SHP77 (cell line): ENCODE measurements around the gene PSG5.
"Not testable (repeated sequence)": the region's sequence is repeated elsewhere in the genome, so short reads cannot be mapped to it uniquely, and the experiment has no call there.

Experiments
- DNase-seq, 2 experiments: peaks; one replicate each; lab custom pipeline; 2025; lab: John Stamatoyannopoulos, UW

PSG5 gene

GRCh38 chr19:43186311-43186935 is at the start of gene PSG5:
PSG5 (minus strand) TSS chr19:43186536; CDS start chr19:43186405, 131 bp downstream.
- not testable (repeated sequence) for DNase-seq

GRCh38 chr19:43235686-43236085 is 49.4 kb upstream of the PSG5 start:
- DNase-seq = not testable (repeated sequence)

- DNase-seq = no peak
Observed at GRCh38 chr19:43229315-43229714, 43.0 kb upstream of the PSG5 start.

DNA sequence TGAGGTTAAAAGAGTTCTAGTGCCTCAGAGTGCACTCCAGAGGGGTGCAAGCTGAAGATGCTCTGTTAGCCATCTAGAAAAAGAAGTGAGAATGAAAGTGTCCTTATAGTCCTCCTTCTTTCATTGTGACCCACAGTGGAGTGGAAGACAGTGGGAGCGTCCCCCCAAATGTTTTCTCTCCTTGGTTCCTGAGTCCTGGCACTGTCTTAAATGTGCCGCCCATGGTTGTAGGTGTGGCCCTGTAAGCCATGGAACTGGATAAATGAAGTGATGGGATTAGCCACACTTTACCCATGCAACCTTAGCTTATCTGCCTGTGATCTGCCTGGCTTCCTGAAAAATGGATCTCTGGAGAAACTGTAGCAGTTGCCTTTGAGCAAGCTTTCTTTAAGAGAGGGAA is 42.4 kb upstream of the PSG5 start:
- DNase-seq = not testable (repeated sequence)

- DNase-seq = not testable (repeated sequence)
Observed at GRCh38 chr19:43226986-43227385, 40.6 kb upstream of the PSG5 start.

DNA sequence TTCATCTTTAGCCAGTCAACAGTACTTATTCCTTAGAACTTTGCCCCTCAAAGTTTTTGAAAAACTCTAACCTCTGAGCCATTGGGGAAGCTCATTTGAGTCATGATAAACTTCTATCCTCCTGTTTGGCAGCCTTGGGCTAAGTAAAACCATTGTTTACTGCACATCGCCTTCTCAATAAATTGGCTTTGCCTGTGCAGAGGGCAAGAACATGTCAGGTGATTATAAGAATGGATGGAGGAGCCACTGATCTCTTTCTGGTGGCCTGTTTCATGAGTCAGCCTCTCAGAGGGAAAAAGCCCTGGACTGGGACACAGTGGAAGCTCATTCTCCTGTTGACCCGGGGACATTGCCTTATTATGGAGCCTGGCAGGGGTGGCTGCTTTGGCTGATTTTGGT is 38.5 kb upstream of the PSG5 start:
- no peak for DNase-seq

- not testable (repeated sequence) for DNase-seq
Observed at GRCh38 chr19:43224201-43224854, 38.0 kb upstream of the PSG5 start.

GRCh38 chr19:43221891-43222290 is 35.6 kb upstream of the PSG5 start:
- DNase-seq = not testable (repeated sequence)

DNA sequence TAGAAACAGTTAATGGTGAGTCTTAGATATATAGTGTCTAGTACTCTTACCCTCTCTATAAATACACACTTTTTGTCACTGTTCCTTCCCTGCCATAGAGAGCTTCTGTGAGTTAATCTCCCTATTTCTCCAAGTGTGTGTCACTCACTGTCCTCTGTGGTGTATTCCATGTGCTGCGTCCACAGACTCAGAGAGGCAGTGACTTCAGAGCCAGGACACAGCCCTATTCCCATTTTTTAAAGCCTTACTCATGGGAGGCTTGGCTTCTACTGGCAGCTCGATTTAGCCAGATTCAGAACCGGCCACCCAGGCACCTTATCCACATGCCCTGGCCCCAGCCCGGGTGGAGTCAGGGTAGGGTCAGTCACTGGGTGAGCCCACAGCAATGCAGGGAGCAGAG is 32.8 kb upstream of the PSG5 start:
- not testable (repeated sequence) for DNase-seq

- DNase-seq = not testable (repeated sequence)
Observed at GRCh38 chr19:43215881-43216280, 29.5 kb upstream of the PSG5 start.

- no peak for DNase-seq
Observed at GRCh38 chr19:43207991-43208390, 21.7 kb upstream of the PSG5 start.

- DNase-seq = not testable (repeated sequence)
Observed at GRCh38 chr19:43207174-43207573, 20.8 kb upstream of the PSG5 start.

GRCh38 chr19:43205471-43206105 is 19.3 kb upstream of the PSG5 start, which contains the start of gene PSG4:
PSG4 (minus strand) TSS chr19:43205638; CDS start chr19:43205536, 102 bp downstream.
- DNase-seq = not testable (repeated sequence)

GRCh38 chr19:43203611-43204010 is 17.3 kb upstream of the PSG5 start:
- DNase-seq = not testable (repeated sequence)

GRCh38 chr19:43201891-43202290 is 15.6 kb upstream of the PSG5 start:
- not testable (repeated sequence) for DNase-seq

DNA sequence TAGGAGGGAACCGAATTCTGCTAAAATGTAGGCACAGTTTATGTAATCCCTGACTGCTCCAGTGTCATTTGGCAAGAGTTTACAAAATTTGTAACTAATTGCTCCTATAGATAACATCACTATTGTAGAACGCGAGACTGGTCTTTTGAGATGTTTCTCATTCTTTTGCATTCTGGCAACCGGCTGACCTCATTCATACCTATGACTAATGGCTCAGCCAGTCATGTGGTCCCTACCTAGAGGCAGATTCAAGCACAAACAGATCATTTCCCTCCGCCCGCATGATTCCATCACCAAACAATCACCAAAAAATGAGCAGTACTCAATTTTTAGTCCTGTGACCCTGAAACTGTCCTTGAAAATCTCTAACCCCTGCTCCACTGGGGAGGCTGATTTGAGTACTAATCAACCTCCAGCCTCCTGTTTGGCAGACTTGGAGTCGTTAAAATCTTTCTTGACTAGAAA is 15.0 kb upstream of the PSG5 start:
- DNase-seq = not testable (repeated sequence)

GRCh38 chr19:43198686-43199419 is 12.5 kb upstream of the PSG5 start:
- not testable (repeated sequence) for DNase-seq

DNA sequence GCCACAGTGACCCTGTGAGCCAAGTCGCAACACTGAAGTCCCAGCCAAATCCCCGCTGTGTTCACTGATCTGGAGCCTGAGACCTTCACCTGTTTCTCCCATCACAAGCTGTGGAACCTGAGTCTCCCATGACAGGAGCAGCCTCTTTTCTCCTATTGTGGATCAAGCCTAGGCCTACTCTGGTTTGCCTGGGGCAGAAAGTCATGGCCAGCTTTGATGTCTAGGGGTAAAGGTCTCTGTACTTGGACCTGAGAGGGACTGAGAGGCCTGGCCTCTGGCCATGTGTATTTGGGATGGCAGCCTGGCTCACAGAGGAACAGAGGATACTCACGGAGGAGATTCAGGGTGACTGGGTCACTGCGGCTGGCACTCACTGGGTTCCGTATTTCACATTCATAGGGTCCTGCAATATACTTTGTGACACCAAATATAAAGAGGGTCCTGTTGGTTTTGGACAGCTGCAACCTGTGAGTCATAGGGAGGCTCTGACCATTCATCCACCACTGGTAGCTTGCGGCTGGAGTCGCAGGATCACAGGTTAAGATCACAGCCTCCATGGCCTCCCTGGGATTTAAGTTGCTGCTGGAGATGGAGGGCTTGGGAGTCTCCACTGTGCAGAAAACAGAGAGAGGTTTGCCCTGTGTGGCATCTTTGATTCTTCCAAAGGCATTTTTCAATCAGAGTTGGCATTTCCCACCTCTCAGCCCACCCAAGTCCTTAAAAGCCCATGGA is 11.5 kb upstream of the PSG5 start:
- DNase-seq = not testable (repeated sequence)

- DNase-seq = not testable (repeated sequence)
Observed at GRCh38 chr19:43194397-43194796, 8.1 kb upstream of the PSG5 start.

DNA sequence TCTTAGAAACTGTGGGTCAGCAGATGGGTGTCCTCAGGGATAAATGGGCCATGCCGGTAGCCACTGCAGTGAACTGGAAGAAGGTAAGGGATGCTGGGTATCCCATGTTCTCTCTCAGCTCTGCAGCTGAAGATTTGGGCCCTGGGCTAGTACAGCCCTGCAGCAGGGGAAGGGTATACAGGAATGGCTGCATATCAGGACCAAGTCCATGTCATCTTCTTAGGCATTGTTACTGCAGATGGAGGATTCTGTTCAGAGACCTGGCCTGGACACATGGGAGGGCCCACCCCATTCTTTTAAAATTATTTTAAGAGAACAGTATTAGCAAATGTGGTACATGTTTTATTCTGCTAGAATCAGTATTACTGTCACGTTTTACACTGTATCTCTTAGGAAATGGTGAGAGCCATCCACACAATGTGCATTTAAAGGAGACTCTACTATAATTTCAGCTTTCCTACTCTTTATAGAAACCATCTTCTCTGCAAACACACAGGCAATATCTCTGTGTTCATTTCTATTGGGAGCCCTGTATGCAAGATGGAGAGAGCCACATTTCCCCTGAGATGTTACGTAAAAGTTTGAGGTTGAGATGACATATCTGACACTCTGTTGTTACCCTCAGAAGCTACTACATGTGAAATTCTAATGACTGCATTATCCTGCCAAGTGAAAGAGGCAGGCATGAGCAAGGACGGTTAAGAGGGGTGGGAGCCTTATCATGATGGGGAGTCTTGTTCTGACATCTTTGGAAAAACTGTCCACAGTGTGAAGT is 6.2 kb upstream of the PSG5 start:
- not testable (repeated sequence) for DNase-seq

- DNase-seq = not testable (repeated sequence)
Observed at GRCh38 chr19:43188092-43188491, 1.8 kb upstream of the PSG5 start.
